ENCODE results near the gene HOXD3.
A peak's percentile ranks its signal among the peaks of the same experiment; 100 is the strongest.

Gene HOXD3

GRCh38 chr2:176149481-176149938 is 7.6 kb upstream of the HOXD3 start:
- DNase-seq, result no peak

GRCh38 chr2:176149939-176150583 is 7.0 kb upstream of the HOXD3 start:
- no peak for DNase-seq

GRCh38 chr2:176150584-176151441 is 6.3 kb upstream of the HOXD3 start:
- DNase-seq, result no peak

GRCh38 chr2:176151442-176152287 is 5.4 kb upstream of the HOXD3 start, which contains the start of gene HOXD4:
HOXD4 (plus strand) TSS chr2:176151550; CDS start chr2:176151634, 84 bp downstream.
- no peak for DNase-seq

GRCh38 chr2:176152350-176153181 is 4.5 kb upstream of the HOXD3 start:
- no peak for DNase-seq

- no peak for DNase-seq
Observed at GRCh38 chr2:176154576-176155252, 2.4 kb upstream of the HOXD3 start.

GRCh38 chr2:176155356-176156044 is 1.6 kb upstream of the HOXD3 start:
- no peak for DNase-seq

GRCh38 chr2:176156301-176156806 is 753 bp upstream of the HOXD3 start:
- no peak for DNase-seq

- no peak for DNase-seq
Observed at GRCh38 chr2:176157499-176158185, 535 bp downstream of the HOXD3 start.

- no peak for DNase-seq
Observed at GRCh38 chr2:176158186-176158591, 1.1 kb downstream of the HOXD3 start.

GRCh38 chr2:176158855-176159662 is 2.0 kb downstream of the HOXD3 start:
- DNase-seq, result peak; percentile 51

GRCh38 chr2:176159663-176160250 is 2.6 kb downstream of the HOXD3 start:
- DNase-seq, result no peak

GRCh38 chr2:176160251-176160985 is 3.3 kb downstream of the HOXD3 start:
- DNase-seq, result peak; percentile 59

GRCh38 chr2:176160986-176161824 is 4.1 kb downstream of the HOXD3 start:
- DNase-seq, result no peak

- peak; percentile 89 for DNase-seq
Observed at GRCh38 chr2:176161825-176162626, 4.9 kb downstream of the HOXD3 start.
